ENCODE results near the gene ERG.

DNA sequence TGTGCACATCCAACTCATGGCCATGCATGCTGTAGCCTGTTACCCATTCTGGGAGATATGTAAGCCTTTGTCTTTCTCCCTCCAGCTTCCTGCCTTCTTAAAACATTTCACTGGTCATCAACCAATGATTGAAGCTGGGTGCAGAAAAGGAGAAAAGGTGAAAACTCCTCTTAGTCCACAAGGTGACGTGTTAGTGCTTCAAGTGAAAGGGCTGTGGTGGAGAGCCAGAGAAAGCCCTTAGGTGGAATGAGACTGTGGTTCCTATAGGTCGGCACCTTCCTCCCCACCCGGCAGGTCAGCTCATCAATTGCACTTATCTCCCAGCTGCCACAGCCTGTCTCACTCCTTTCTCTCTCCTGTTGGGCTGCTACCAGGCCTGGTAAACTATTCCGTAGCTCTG lies 30.4 kb downstream of the ERG start:
- TF ChIP-seq BHLHE40 (IDR thresholded peaks at IDR 0.05; ENCODE audit: low read depth, low read length) (no peak), ZFP36 (IDR thresholded peaks at IDR 0.05; ENCODE audit: borderline replicate concordance, partially characterized antibody) (no peak), POLR2A (IDR thresholded peaks at IDR 0.05; ENCODE audit: low read length) (no peak), RCOR1 (IDR thresholded peaks at IDR 0.05; ENCODE audit: low read depth, low read length) (no peak), KDM1A (IDR thresholded peaks at IDR 0.05; ENCODE audit: low read depth) (no peak), CBX8 (IDR thresholded peaks at IDR 0.05) (no peak), PHF8 (IDR thresholded peaks at IDR 0.05; ENCODE audit: borderline replicate concordance, low read depth) (no peak)

All from A549 (cell line).